ENCODE measurements around the gene EVC2. TPM values are rescaled to one million over a fixed set of nuclear protein-coding genes. Genes with fewer than 3 reads are reported as not detected.

Gene EVC2
- total RNA-seq, 2 donors from 2014 or later = 9.7 to 11.7 TPM

DNA sequence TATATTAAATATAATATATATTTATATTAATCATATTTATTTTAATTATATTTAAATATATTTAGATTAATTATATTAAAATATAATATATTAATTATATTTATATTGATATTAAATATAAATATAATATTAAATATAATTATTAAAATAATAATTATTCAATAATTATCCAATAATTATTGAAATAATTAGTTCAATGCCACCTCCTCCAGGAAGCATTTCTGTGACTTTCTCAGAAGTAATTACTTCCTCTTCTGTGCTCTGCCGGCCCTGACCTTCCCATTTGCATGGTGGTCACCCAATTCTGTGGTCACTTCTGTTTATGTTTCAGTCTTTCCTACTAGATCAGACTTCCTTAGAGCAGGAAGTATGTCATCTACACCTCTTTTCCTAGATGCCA, 45.8 kb downstream of the EVC2 start:
- H3K4me1 ChIP-seq (ENCODE audit: control insufficient read depth, insufficient read depth, low read length) = no peaks in the 10 kb centered on the region
- no peak overlapping the region for H3K4me3 ChIP-seq (ENCODE audit: low read length)
- DNase-seq = no peak
- H3K27me3 ChIP-seq (ENCODE audit: control insufficient read depth, insufficient read depth, low read length, poor library complexity, severe bottlenecking) = no peaks in the 10 kb centered on the region
- no peak overlapping the region for H3K27ac ChIP-seq (ENCODE audit: low read depth, low read length)
- H3K9me3 ChIP-seq (ENCODE audit: control insufficient read depth, low read length) = peaks cover 10% of the 10 kb centered on the region
- no peaks in the 10 kb centered on the region for H3K36me3 ChIP-seq (ENCODE audit: control insufficient read depth, insufficient read depth, low read length)
- H3K4me1 Mint-ChIP-seq = no peaks in the 10 kb centered on the region
- no peak overlapping the region for H3K4me3 Mint-ChIP-seq
- no peak overlapping the region for H3K27ac Mint-ChIP-seq
- no peak overlapping the region for H3K9ac ChIP-seq (ENCODE audit: extremely low read depth, low read length, poor library complexity, severe bottlenecking)
- peaks cover 58% of the 10 kb centered on the region for H3K36me3 Mint-ChIP-seq (ENCODE audit: low read depth)
- WGBS, 2 experiments (ENCODE audit: insufficient coverage in 1 of 2, insufficient read length in 1 of 2) = 92 to 100% methylated on average over 1 of the region's 1 CpG
- TF ChIP-seq, protein P1, sequence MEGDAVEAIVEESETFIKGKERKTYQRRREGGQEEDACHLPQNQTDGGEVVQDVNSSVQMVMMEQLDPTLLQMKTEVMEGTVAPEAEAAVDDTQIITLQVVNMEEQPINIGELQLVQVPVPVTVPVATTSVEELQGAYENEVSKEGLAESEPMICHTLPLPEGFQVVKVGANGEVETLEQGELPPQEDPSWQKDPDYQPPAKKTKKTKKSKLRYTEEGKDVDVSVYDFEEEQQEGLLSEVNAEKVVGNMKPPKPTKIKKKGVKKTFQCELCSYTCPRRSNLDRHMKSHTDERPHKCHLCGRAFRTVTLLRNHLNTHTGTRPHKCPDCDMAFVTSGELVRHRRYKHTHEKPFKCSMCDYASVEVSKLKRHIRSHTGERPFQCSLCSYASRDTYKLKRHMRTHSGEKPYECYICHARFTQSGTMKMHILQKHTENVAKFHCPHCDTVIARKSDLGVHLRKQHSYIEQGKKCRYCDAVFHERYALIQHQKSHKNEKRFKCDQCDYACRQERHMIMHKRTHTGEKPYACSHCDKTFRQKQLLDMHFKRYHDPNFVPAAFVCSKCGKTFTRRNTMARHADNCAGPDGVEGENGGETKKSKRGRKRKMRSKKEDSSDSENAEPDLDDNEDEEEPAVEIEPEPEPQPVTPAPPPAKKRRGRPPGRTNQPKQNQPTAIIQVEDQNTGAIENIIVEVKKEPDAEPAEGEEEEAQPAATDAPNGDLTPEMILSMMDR (conservative IDR thresholded peaks at IDR 0.05) = no peak
- no peaks in the 10 kb centered on the region for H3K27me3 Mint-ChIP-seq (ENCODE audit: insufficient read depth)
- peaks cover 10% of the 10 kb centered on the region for H3K9me3 Mint-ChIP-seq

DNA sequence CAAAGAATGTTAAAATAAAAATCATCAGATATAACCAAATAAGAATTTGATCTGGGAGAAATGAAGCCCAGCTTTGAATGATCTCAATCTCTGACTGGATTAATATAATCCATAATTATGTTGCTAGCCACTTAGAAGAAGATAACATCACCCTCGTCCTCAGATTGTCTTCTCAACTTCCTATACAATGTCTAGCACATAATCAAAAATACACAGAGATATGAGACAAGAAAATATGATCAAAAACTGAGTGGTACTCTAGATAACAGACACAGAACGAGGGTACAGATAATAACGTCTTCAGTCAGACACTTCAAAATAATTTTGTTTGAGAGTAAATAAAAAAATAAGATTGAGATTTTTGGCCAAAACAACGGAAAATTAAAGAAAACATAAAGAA, 47.1 kb downstream of the EVC2 start:
- 92 to 93% methylated on average over 3 to 4 of the region's 4 CpGs for WGBS, 2 experiments (ENCODE audit: insufficient coverage in 1 of 2, insufficient read length in 1 of 2)
- H3K4me3 Mint-ChIP-seq = no peak overlapping the region
- Histone ChIP-seq H3K27ac (ENCODE audit: low read depth, low read length) (no peak overlapping the region), H3K27me3 (ENCODE audit: control insufficient read depth, insufficient read depth, low read length, poor library complexity, severe bottlenecking) (no peaks in the 10 kb centered on the region), H3K4me3 (ENCODE audit: low read length) (no peak overlapping the region), H3K9me3 (ENCODE audit: control insufficient read depth, low read length) (peaks cover under 1% of the 10 kb centered on the region), H3K4me1 (ENCODE audit: control insufficient read depth, insufficient read depth, low read length) (no peaks in the 10 kb centered on the region), H3K9ac (ENCODE audit: extremely low read depth, low read length, poor library complexity, severe bottlenecking) (no peak overlapping the region), H3K36me3 (ENCODE audit: control insufficient read depth, insufficient read depth, low read length) (no peaks in the 10 kb centered on the region)
- peaks cover 2% of the 10 kb centered on the region for H3K9me3 Mint-ChIP-seq
- H3K36me3 Mint-ChIP-seq (ENCODE audit: low read depth) = peaks cover 54% of the 10 kb centered on the region
- TF ChIP-seq, protein P1 (conservative IDR thresholded peaks at IDR 0.05) = no peak
- no peaks in the 10 kb centered on the region for H3K4me1 Mint-ChIP-seq
- no peaks in the 10 kb centered on the region for H3K27me3 Mint-ChIP-seq (ENCODE audit: insufficient read depth)
- no peak overlapping the region for H3K27ac Mint-ChIP-seq
- DNase-seq = no peak

GRCh38 chr4:5660185-5660584, 48.2 kb downstream of the EVC2 start:
- Histone ChIP-seq H3K4me3 (ENCODE audit: low read length) (no peak overlapping the region), H3K27ac (ENCODE audit: low read depth, low read length) (no peak overlapping the region), H3K4me1 (ENCODE audit: control insufficient read depth, insufficient read depth, low read length) (no peaks in the 10 kb centered on the region), H3K27me3 (ENCODE audit: control insufficient read depth, insufficient read depth, low read length, poor library complexity, severe bottlenecking) (no peaks in the 10 kb centered on the region), H3K9ac (ENCODE audit: extremely low read depth, low read length, poor library complexity, severe bottlenecking) (no peak overlapping the region), H3K9me3 (ENCODE audit: control insufficient read depth, low read length) (no peaks in the 10 kb centered on the region), H3K36me3 (ENCODE audit: control insufficient read depth, insufficient read depth, low read length) (no peaks in the 10 kb centered on the region)
- Mint-ChIP-seq H3K27me3 (ENCODE audit: insufficient read depth) (no peaks in the 10 kb centered on the region), H3K9me3 (peaks cover 2% of the 10 kb centered on the region), H3K36me3 (ENCODE audit: low read depth) (peaks cover 58% of the 10 kb centered on the region), H3K4me1 (no peaks in the 10 kb centered on the region), H3K27ac (no peak overlapping the region), H3K4me3 (no peak overlapping the region)
- 89 to 95% methylated on average over 1 of the region's 1 CpG for WGBS, 2 experiments (ENCODE audit: insufficient coverage in 1 of 2, insufficient read length in 1 of 2)
- no peak for DNase-seq
- TF ChIP-seq, protein P1 (conservative IDR thresholded peaks at IDR 0.05) = no peak
